SK-N-SH (cell line): ENCODE results near the gene OR10V1. TPM values are rescaled to one million over a fixed set of nuclear protein-coding genes. Genes with fewer than 3 reads are reported as not detected.

Experiments
- CHD2 ChIP-seq: fragments of 150-350 bp; IDR thresholded peaks from 2 replicates; pipeline ENCODE4 v1.6.1; 2018; ENCODE audit warnings: low read length; ENCODE audit not compliant: partially characterized antibody
- ELF1 ChIP-seq: IDR thresholded peaks from 2 replicates; pipeline ENCODE4 v1.4.0; 2012
- EP300 ChIP-seq, 2 experiments: IDR thresholded peaks; 2 replicates each; pipeline versions ENCODE4 v1.4.0 to v1.6.1; 2012; ENCODE audit warnings: borderline replicate concordance in 1 of 2, low read depth in 1 of 2, low read length in 1 of 2
- EZH2phosphoT487 ChIP-seq: fragments of 200-600 bp; sonication (generic); IDR thresholded peaks from 2 replicates; pipeline ENCODE4 v1.6.1; 2017; ENCODE audit warnings: low read depth, mixed run types, mild to moderate bottlenecking, antibody characterized with exemption, moderate library complexity, borderline replicate concordance
- FOXJ3 ChIP-seq: sonication (generic); formaldehyde crosslinking; IDR thresholded peaks from 2 replicates; pipeline ENCODE4 v1.5.1; 2020; ENCODE audit warnings: mild to moderate bottlenecking, missing genetic modification reagents
- GATA2 ChIP-seq: sonication (generic); formaldehyde crosslinking; IDR thresholded peaks from 2 replicates; pipeline ENCODE4 v1.5.0; 2020; ENCODE audit warnings: mild to moderate bottlenecking, missing genetic modification reagents
- IRF3 ChIP-seq: fragments of 150-350 bp; IDR thresholded peaks from 2 replicates; pipeline ENCODE4 v1.6.1; 2016; ENCODE audit warnings: mild to moderate bottlenecking, low read depth, low read length
- JUND ChIP-seq: IDR thresholded peaks from 2 replicates; pipeline ENCODE4 v1.4.0; 2012
- MEF2A ChIP-seq: IDR thresholded peaks from 2 replicates; pipeline ENCODE4 v1.4.0; 2012; ENCODE audit warnings: low read depth, borderline replicate concordance
- MXI1 ChIP-seq: IDR thresholded peaks from 2 replicates; pipeline ENCODE4 v1.6.1; 2012; ENCODE audit warnings: mild to moderate bottlenecking, low read depth, low read length, improper control_type of control experiment
- NFIC ChIP-seq: IDR thresholded peaks from 2 replicates; pipeline ENCODE4 v1.4.0; 2012; ENCODE audit warnings: borderline replicate concordance
- NRF1 ChIP-seq: IDR thresholded peaks from 2 replicates; pipeline ENCODE4 v1.6.1; 2012; ENCODE audit warnings: low read depth, mild to moderate bottlenecking, low read length
- POLR2AphosphoS5 ChIP-seq: IDR thresholded peaks from 2 replicates; pipeline ENCODE4 v1.6.1; 2012; ENCODE audit warnings: low read depth, low read length
- RAD21 ChIP-seq: IDR thresholded peaks from 2 replicates; pipeline ENCODE4 v1.6.1; 2012; ENCODE audit warnings: mild to moderate bottlenecking, low read length
- RCOR1 ChIP-seq: fragments of 150-350 bp; IDR thresholded peaks from 2 replicates; pipeline ENCODE4 v1.6.1; 2017; ENCODE audit warnings: antibody characterized with exemption, low read length
- RFX5 ChIP-seq: IDR thresholded peaks from 2 replicates; pipeline ENCODE4 v1.6.1; 2012; ENCODE audit warnings: mild to moderate bottlenecking, improper control_type of control experiment, low read length
- RXRA ChIP-seq: IDR thresholded peaks from 2 replicates; pipeline ENCODE4 v1.4.0; 2012; ENCODE audit warnings: low read depth, mild to moderate bottlenecking, borderline replicate concordance
- SIN3A ChIP-seq: IDR thresholded peaks from 2 replicates; pipeline ENCODE4 v1.6.1; 2012; ENCODE audit warnings: low read depth, mild to moderate bottlenecking, low read length, moderate library complexity, borderline replicate concordance
- SMC3 ChIP-seq: IDR thresholded peaks from 2 replicates; pipeline ENCODE4 v1.6.1; 2012; ENCODE audit warnings: low read depth, low read length, improper control_type of control experiment
- TAF1 ChIP-seq: IDR thresholded peaks from 2 replicates; pipeline ENCODE4 v1.6.1; 2012; ENCODE audit warnings: low read depth, mild to moderate bottlenecking, low read length, moderate library complexity, borderline replicate concordance
- TCF12 ChIP-seq: IDR thresholded peaks from 2 replicates; pipeline ENCODE4 v1.4.0; 2012
- TEAD4 ChIP-seq: IDR thresholded peaks from 2 replicates; pipeline ENCODE4 v1.4.0; 2012; ENCODE audit warnings: mild to moderate bottlenecking, borderline replicate concordance; ENCODE audit not compliant: insufficient read depth
- YY1 ChIP-seq: IDR thresholded peaks from 2 replicates; pipeline ENCODE4 v1.4.0; 2012; ENCODE audit warnings: low read depth, mild to moderate bottlenecking
- polyA plus RNA-seq, 3 experiments: library from polyadenylated mRNA; depleted of rRNA; stranded (reverse); fragments of >200 nt; gene quantifications; 2 replicates each; pipeline ENCODE4 v1.2.3, GENCODE V29; 2012
- TF ChIP-seq, protein P1 (sequence below): IDR thresholded peaks from 2 replicates; pipeline ENCODE4 v1.4.0; 2012; ENCODE audit warnings: low read depth, borderline replicate concordance
- TF ChIP-seq, protein P2 (sequence below): IDR thresholded peaks from 2 replicates; pipeline ENCODE4 v1.4.0; 2012; ENCODE audit warnings: low read depth, borderline replicate concordance
- TF ChIP-seq, protein P3 (sequence below): IDR thresholded peaks from 2 replicates; pipeline ENCODE4 v1.4.0; 2012; ENCODE audit warnings: low read depth
- TF ChIP-seq, protein P4 (sequence below): fragments of 150-350 bp; IDR thresholded peaks from 2 replicates; pipeline ENCODE4 v1.6.1; 2017; ENCODE audit warnings: antibody characterized with exemption, low read length, low read depth, borderline replicate concordance
- TF ChIP-seq, protein P5 (sequence below): fragments of 200-600 bp; sonication (generic); IDR thresholded peaks from 2 replicates; pipeline ENCODE4 v1.6.1; 2017; ENCODE audit warnings: antibody characterized with exemption, mild to moderate bottlenecking, moderate library complexity

The OR10V1 gene
- polyA plus RNA-seq, 1 of the 3 experiments (the other 2 are of a cell fraction) = not detected

GRCh38 chr11:59706518-59707285 lies 6.9 kb downstream of the OR10V1 start (continued):
- TF ChIP-seq IRF3 (no peak), FOXJ3 (no peak), JUND (peak; percentile 90), SMC3 (no peak), TAF1 (0 out of 2 replicates have a peak, but pooled peaks have one; percentile 9), MEF2A (peak; percentile 68; the same call in 1 of the 2 replicates), YY1 (no peak), RXRA (peak; percentile 75), TCF12 (peak; percentile 95), ELF1 (no peak), RAD21 (no peak), SIN3A (peak; percentile 58; the same call in 1 of the 2 replicates), NRF1 (no peak), MXI1 (no peak), CHD2 (no peak), RFX5 (no peak), NFIC (peak; percentile 97), GATA2 (CRISPR knock-in tag) (no peak), EZH2phosphoT487 (no peak), RCOR1 (no peak), EP300 (IDR thresholded peaks at IDR 0.05; ENCODE audit: borderline replicate concordance in 1 of 2, low read depth in 1 of 2, low read length in 1 of 2) (peak in 1 of 2 experiments; percentile 96; a peak in 2 of 4 replicates), POLR2AphosphoS5 (peak; percentile 48; the same call in 1 of the 2 replicates), TEAD4 (peak; percentile 98)
- TF ChIP-seq, protein P1, sequence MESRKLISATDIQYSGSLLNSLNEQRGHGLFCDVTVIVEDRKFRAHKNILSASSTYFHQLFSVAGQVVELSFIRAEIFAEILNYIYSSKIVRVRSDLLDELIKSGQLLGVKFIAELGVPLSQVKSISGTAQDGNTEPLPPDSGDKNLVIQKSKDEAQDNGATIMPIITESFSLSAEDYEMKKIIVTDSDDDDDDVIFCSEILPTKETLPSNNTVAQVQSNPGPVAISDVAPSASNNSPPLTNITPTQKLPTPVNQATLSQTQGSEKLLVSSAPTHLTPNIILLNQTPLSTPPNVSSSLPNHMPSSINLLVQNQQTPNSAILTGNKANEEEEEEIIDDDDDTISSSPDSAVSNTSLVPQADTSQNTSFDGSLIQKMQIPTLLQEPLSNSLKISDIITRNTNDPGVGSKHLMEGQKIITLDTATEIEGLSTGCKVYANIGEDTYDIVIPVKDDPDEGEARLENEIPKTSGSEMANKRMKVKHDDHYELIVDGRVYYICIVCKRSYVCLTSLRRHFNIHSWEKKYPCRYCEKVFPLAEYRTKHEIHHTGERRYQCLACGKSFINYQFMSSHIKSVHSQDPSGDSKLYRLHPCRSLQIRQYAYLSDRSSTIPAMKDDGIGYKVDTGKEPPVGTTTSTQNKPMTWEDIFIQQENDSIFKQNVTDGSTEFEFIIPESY = peak; percentile 86; the same call in 1 of the 2 replicates
- TF ChIP-seq, protein P2, sequence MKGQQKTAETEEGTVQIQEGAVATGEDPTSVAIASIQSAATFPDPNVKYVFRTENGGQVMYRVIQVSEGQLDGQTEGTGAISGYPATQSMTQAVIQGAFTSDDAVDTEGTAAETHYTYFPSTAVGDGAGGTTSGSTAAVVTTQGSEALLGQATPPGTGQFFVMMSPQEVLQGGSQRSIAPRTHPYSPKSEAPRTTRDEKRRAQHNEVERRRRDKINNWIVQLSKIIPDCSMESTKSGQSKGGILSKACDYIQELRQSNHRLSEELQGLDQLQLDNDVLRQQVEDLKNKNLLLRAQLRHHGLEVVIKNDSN = peak; percentile 38
- TF ChIP-seq, protein P3, sequence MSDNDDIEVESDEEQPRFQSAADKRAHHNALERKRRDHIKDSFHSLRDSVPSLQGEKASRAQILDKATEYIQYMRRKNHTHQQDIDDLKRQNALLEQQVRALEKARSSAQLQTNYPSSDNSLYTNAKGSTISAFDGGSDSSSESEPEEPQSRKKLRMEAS = peak; percentile 59; the same call in 1 of the 2 replicates
- TF ChIP-seq, protein P4, sequence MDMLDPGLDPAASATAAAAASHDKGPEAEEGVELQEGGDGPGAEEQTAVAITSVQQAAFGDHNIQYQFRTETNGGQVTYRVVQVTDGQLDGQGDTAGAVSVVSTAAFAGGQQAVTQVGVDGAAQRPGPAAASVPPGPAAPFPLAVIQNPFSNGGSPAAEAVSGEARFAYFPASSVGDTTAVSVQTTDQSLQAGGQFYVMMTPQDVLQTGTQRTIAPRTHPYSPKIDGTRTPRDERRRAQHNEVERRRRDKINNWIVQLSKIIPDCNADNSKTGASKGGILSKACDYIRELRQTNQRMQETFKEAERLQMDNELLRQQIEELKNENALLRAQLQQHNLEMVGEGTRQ = no peak
- TF ChIP-seq, protein P5, sequence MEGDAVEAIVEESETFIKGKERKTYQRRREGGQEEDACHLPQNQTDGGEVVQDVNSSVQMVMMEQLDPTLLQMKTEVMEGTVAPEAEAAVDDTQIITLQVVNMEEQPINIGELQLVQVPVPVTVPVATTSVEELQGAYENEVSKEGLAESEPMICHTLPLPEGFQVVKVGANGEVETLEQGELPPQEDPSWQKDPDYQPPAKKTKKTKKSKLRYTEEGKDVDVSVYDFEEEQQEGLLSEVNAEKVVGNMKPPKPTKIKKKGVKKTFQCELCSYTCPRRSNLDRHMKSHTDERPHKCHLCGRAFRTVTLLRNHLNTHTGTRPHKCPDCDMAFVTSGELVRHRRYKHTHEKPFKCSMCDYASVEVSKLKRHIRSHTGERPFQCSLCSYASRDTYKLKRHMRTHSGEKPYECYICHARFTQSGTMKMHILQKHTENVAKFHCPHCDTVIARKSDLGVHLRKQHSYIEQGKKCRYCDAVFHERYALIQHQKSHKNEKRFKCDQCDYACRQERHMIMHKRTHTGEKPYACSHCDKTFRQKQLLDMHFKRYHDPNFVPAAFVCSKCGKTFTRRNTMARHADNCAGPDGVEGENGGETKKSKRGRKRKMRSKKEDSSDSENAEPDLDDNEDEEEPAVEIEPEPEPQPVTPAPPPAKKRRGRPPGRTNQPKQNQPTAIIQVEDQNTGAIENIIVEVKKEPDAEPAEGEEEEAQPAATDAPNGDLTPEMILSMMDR = no peak
